CD4-positive, alpha-beta memory T cell (primary cell): ENCODE measurements around the gene MON1A. TPM values are rescaled to one million over a fixed set of nuclear protein-coding genes. Genes with fewer than 3 reads are reported as not detected.
A peak's percentile ranks its signal among the peaks of the same experiment; 100 is the strongest.

Experiments
- CTCF ChIA-PET: fragments of 350-600 bp; sonication (Branson Sonifier 250); formaldehyde crosslinking; loops from one replicate; lab custom pipeline; 2021; ENCODE audit warnings: inconsistent platforms; ENCODE audit not compliant: partially characterized antibody; lab: Charles Lee
- POLR2A ChIA-PET: fragments of 350-600 bp; sonication (Branson Sonifier 250); formaldehyde crosslinking; loops from one replicate; lab custom pipeline; 2021; ENCODE audit not compliant: partially characterized antibody; lab: Charles Lee
- DNase-seq, 5 donors: peaks; one replicate each; pipeline versions ENCODE4 v3.0.0 to v3.0.0-alpha.2; 2020 to 2022; ENCODE audit warnings: mixed read lengths in 1 of 5
- H3K27ac ChIP-seq: one replicate; pipeline ENCODE4 v1.7.0; 2013; ENCODE audit warnings: low read depth, low read length
- H3K27me3 ChIP-seq: 2 replicates; pipeline ENCODE4 v1.7.0; 2013; ENCODE audit warnings: mild to moderate bottlenecking, low read length, moderate library complexity; ENCODE audit not compliant: insufficient read depth
- H3K36me3 ChIP-seq: 2 replicates; pipeline ENCODE4 v1.7.0; 2013; ENCODE audit warnings: mild to moderate bottlenecking, low read length, moderate library complexity; ENCODE audit not compliant: insufficient read depth
- H3K4me1 ChIP-seq: 2 replicates; pipeline ENCODE4 v1.7.0; 2013; ENCODE audit warnings: mild to moderate bottlenecking, low read length, moderate library complexity; ENCODE audit not compliant: insufficient read depth
- H3K4me3 ChIP-seq, 2 donors: one replicate each; pipeline ENCODE4 v1.7.0; 2013; ENCODE audit warnings: low read length in 2 of 2, mild to moderate bottlenecking in 1 of 2
- H3K9me3 ChIP-seq, 2 donors: one replicate each; pipeline ENCODE4 v1.7.0; 2013; ENCODE audit warnings: low read length in 2 of 2, control low read depth in 1 of 2; ENCODE audit not compliant: control insufficient read depth in 1 of 2
- H3K27ac Mint-ChIP-seq, 7 donors: one replicate each; pipeline ENCODE4 v1.8.0; 2020 to 2021; ENCODE audit warnings: mixed read lengths in 7 of 7, mild to moderate bottlenecking in 6 of 7, inconsistent platforms in 3 of 7, moderate library complexity in 3 of 7
- H3K27me3 Mint-ChIP-seq, 2 donors: one replicate each; pipeline ENCODE4 v1.8.0; 2020 to 2021; ENCODE audit warnings: mixed read lengths in 2 of 2
- H3K36me3 Mint-ChIP-seq, 2 donors: one replicate each; pipeline ENCODE4 v1.8.0; 2020 to 2021; ENCODE audit warnings: mixed read lengths in 2 of 2, inconsistent platforms in 1 of 2, mild to moderate bottlenecking in 1 of 2
- H3K4me1 Mint-ChIP-seq, 4 donors: one replicate each; pipeline ENCODE4 v1.8.0; 2020 to 2021; ENCODE audit warnings: mixed read lengths in 4 of 4, mild to moderate bottlenecking in 1 of 4
- H3K4me3 Mint-ChIP-seq, 8 donors: one replicate each; pipeline ENCODE4 v1.8.0; 2020 to 2021; ENCODE audit warnings: mixed read lengths in 8 of 8, mild to moderate bottlenecking in 7 of 8, moderate library complexity in 6 of 8, inconsistent platforms in 3 of 8
- H3K9me3 Mint-ChIP-seq, 8 donors: one replicate each; pipeline ENCODE4 v1.8.0; 2020 to 2021; ENCODE audit warnings: mixed read lengths in 8 of 8, mild to moderate bottlenecking in 5 of 8, inconsistent platforms in 3 of 8, moderate library complexity in 1 of 8
- intact Hi-C: fragments of 100-400 bp; cut with micrococcal nuclease; formaldehyde crosslinking; loops from one replicate; pipeline ENCODE4 v1.15.1; 2023
- polyA plus RNA-seq, 2 donors: library from polyadenylated mRNA; unstranded; fragments of 300-500 nt; fragmentation: Illumina TruSeq; gene quantifications; one replicate each; pipeline ENCODE4 v1.2.3, GENCODE V29; 2021
- total RNA-seq, 2 experiments: library from RNA; stranded (reverse); gene quantifications; one replicate each; pipeline ENCODE4 v1.2.3, GENCODE V29; 2021

The MON1A gene
- total and polyA plus RNA-seq, 4 experiments from 2014 or later: 9.5 to 16.5 (median 13.2) TPM

- intact Hi-C loops: loop anchor here (2.0 kb wide), 1 partner anchor 38 kb away; no protein-coding TSS in a partner anchor
- Histone ChIP-seq H3K27me3 (peaks cover 23% of the 10 kb centered on the region), H3K27ac (no peak overlapping the region), H3K9me3 (no peaks in the 10 kb centered on the region), H3K36me3 (no peaks in the 10 kb centered on the region), H3K4me3 (peak overlapping the region in 1 of 2 donors; percentile 28), H3K4me1 (peaks cover 17% of the 10 kb centered on the region)
- peak overlapping the region in 6 of 8 donors; percentile 29 to 66 (median 54) for H3K4me3 Mint-ChIP-seq
- H3K9me3 Mint-ChIP-seq: no peaks in the 10 kb centered on the region
- ChIA-PET POLR2A (no interaction called here), CTCF (interaction anchor here (1.7 kb wide), 1 partner anchor 30 kb away, joined by 5 read pairs; no protein-coding TSS in a partner anchor)
- DNase-seq: no peak
- H3K4me1 Mint-ChIP-seq: peaks cover 1 to 24% (median 11%) of the 10 kb centered on the region in 4 donors
- peaks cover 17 to 19% of the 10 kb centered on the region in 2 donors for H3K27me3 Mint-ChIP-seq
- no peaks in the 10 kb centered on the region for H3K36me3 Mint-ChIP-seq
- H3K27ac Mint-ChIP-seq: no peak overlapping the region
These were observed 60.6 kb downstream of the MON1A start for GRCh38 chr3:49868862-49869466.

- H3K4me1 ChIP-seq: peaks cover 17% of the 10 kb centered on the region
- H3K27me3 ChIP-seq: peaks cover 23% of the 10 kb centered on the region
- intact Hi-C loops: loop anchor here (2.0 kb wide), 1 partner anchor 39 kb away; no protein-coding TSS in a partner anchor
- CTCF ChIA-PET: no interaction called here
- peaks cover 17 to 19% of the 10 kb centered on the region in 2 donors for H3K27me3 Mint-ChIP-seq
- H3K36me3 Mint-ChIP-seq: no peaks in the 10 kb centered on the region
- no peaks in the 10 kb centered on the region for H3K9me3 Mint-ChIP-seq
- peaks cover under 1 to 21% (median 7%) of the 10 kb centered on the region in 4 donors for H3K4me1 Mint-ChIP-seq
- no peak overlapping the region for H3K4me3 ChIP-seq
- peak overlapping the region in 6 of 8 donors; percentile 21 to 66 (median 53) for H3K4me3 Mint-ChIP-seq
- peak overlapping the region in 1 of 7 donors; percentile 29 for H3K27ac Mint-ChIP-seq
- no peak for DNase-seq
- H3K27ac ChIP-seq: no peak overlapping the region
- H3K36me3 ChIP-seq: no peaks in the 10 kb centered on the region
- POLR2A ChIA-PET: interaction anchor here (0.5 kb wide), 1 partner anchor 29 kb away, joined by 4 read pairs; no protein-coding TSS in a partner anchor
- no peaks in the 10 kb centered on the region for H3K9me3 ChIP-seq
These were observed 61.7 kb downstream of the MON1A start for GRCh38 chr3:49867871-49868321.

- Mint-ChIP-seq H3K9me3 (no peaks in the 10 kb centered on the region), H3K36me3 (no peaks in the 10 kb centered on the region), H3K4me1 (peaks cover 0 to 18% (median 6%) of the 10 kb centered on the region in 4 donors), H3K27ac (no peak overlapping the region), H3K27me3 (peaks cover 17 to 19% of the 10 kb centered on the region in 2 donors), H3K4me3 (peak overlapping the region in 4 of 8 donors; percentile 4 to 66 (median 48))
- no peaks in the 10 kb centered on the region for H3K9me3 ChIP-seq
- intact Hi-C loops: no loop called here
- DNase-seq: no peak
- peaks cover 17% of the 10 kb centered on the region for H3K4me1 ChIP-seq
- peaks cover 23% of the 10 kb centered on the region for H3K27me3 ChIP-seq
- ChIA-PET POLR2A (interaction anchor here (0.5 kb wide), 1 partner anchor 28 kb away, joined by 4 read pairs; no protein-coding TSS in a partner anchor), CTCF (no interaction called here)
- H3K36me3 ChIP-seq: no peaks in the 10 kb centered on the region
- no peak overlapping the region for H3K27ac ChIP-seq
- H3K4me3 ChIP-seq: no peak overlapping the region
These were observed 62.2 kb downstream of the MON1A start for GRCh38 chr3:49867400-49867799.

- Histone ChIP-seq H3K4me1 (peaks cover 17% of the 10 kb centered on the region), H3K27ac (no peak overlapping the region), H3K27me3 (peaks cover 23% of the 10 kb centered on the region), H3K4me3 (no peak overlapping the region), H3K9me3 (no peaks in the 10 kb centered on the region), H3K36me3 (no peaks in the 10 kb centered on the region)
- Mint-ChIP-seq H3K27ac (no peak overlapping the region), H3K27me3 (peaks cover 15 to 19% of the 10 kb centered on the region in 2 donors), H3K36me3 (no peaks in the 10 kb centered on the region), H3K4me1 (peaks cover 0 to 7% (median 0%) of the 10 kb centered on the region in 4 donors), H3K9me3 (no peaks in the 10 kb centered on the region), H3K4me3 (no peak overlapping the region)
- intact Hi-C loops: no loop called here
- DNase-seq: no peak
- CTCF ChIA-PET: no interaction called here
- POLR2A ChIA-PET: no interaction called here
These were observed 64.3 kb downstream of the MON1A start for GRCh38 chr3:49865198-49865784.

GRCh38 chr3:49864505-49864904 is 65.1 kb downstream of the MON1A start:
- H3K9me3 ChIP-seq: no peaks in the 10 kb centered on the region
- intact Hi-C loops: no loop called here
- peaks cover 15 to 19% of the 10 kb centered on the region in 2 donors for H3K27me3 Mint-ChIP-seq
- no peak overlapping the region for H3K27ac Mint-ChIP-seq
- ChIA-PET CTCF (no interaction called here), POLR2A (no interaction called here)
- no peak overlapping the region for H3K27ac ChIP-seq
- H3K4me1 ChIP-seq: peaks cover 11% of the 10 kb centered on the region
- H3K4me3 ChIP-seq: no peak overlapping the region
- peaks cover 0 to 7% (median 0%) of the 10 kb centered on the region in 4 donors for H3K4me1 Mint-ChIP-seq
- DNase-seq: no peak
- H3K27me3 ChIP-seq: peaks cover 23% of the 10 kb centered on the region
- H3K9me3 Mint-ChIP-seq: no peaks in the 10 kb centered on the region
- H3K4me3 Mint-ChIP-seq: no peak overlapping the region
- H3K36me3 Mint-ChIP-seq: no peaks in the 10 kb centered on the region
- H3K36me3 ChIP-seq: no peaks in the 10 kb centered on the region

- Histone ChIP-seq H3K4me1 (peaks cover 13% of the 10 kb centered on the region), H3K9me3 (no peaks in the 10 kb centered on the region), H3K27ac (no peak overlapping the region), H3K27me3 (peaks cover under 1% of the 10 kb centered on the region), H3K36me3 (no peaks in the 10 kb centered on the region), H3K4me3 (no peak overlapping the region)
- CTCF ChIA-PET: no interaction called here
- intact Hi-C loops: loop anchor here (5.0 kb wide), 1 partner anchor 72 kb away; the partner anchor contains the start of gene IP6K1
- Mint-ChIP-seq H3K4me3 (peak overlapping the region in 1 of 8 donors; percentile 10), H3K36me3 (no peaks in the 10 kb centered on the region), H3K27ac (no peak overlapping the region), H3K9me3 (no peaks in the 10 kb centered on the region), H3K27me3 (peaks cover 0 to 2% of the 10 kb centered on the region in 2 donors), H3K4me1 (peaks cover 3 to 11% (median 7%) of the 10 kb centered on the region in 4 donors)
- POLR2A ChIA-PET: no interaction called here
- no peak for DNase-seq
These were observed 69.9 kb downstream of the MON1A start for GRCh38 chr3:49859576-49860305.
